HFFc6 (cell line): Measurements from ENCODE around the gene ZNF343. TPM values are rescaled to one million over a fixed set of nuclear protein-coding genes. Genes with fewer than 3 reads are reported as not detected.

Experiments
- DNase-seq: peaks from one replicate; pipeline ENCODE4 v3.0.0-alpha.2; 2018
- H3K27ac Mint-ChIP-seq: 2 replicates; pipeline ENCODE4 v1.8.0; 2020; ENCODE audit warnings: mild to moderate bottlenecking, mixed read lengths
- H3K27me3 Mint-ChIP-seq: 2 replicates; pipeline ENCODE4 v1.8.0; 2021; ENCODE audit warnings: mild to moderate bottlenecking, moderate library complexity, mixed read lengths; ENCODE audit not compliant: insufficient read depth
- H3K36me3 Mint-ChIP-seq: 2 replicates; pipeline ENCODE4 v1.8.0; 2021; ENCODE audit warnings: low read depth, mixed read lengths
- H3K4me1 Mint-ChIP-seq: 2 replicates; pipeline ENCODE4 v1.8.0; 2020; ENCODE audit warnings: low read depth, mixed read lengths
- H3K4me3 Mint-ChIP-seq: 2 replicates; pipeline ENCODE4 v1.8.0; 2020; ENCODE audit warnings: mild to moderate bottlenecking, moderate library complexity, mixed read lengths
- H3K9me3 Mint-ChIP-seq: 2 replicates; pipeline ENCODE4 v1.8.0; 2020; ENCODE audit warnings: mild to moderate bottlenecking, mixed read lengths
- CTCF ChIP-seq: fragments of 200-600 bp; sonication (generic); IDR thresholded peaks from 2 replicates; pipeline ENCODE4 v1.5.0; 2021; ENCODE audit warnings: antibody characterized with exemption, mild to moderate bottlenecking
- long read RNA-seq: library from polyadenylated mRNA; unstranded; transcript quantifications from one replicate; pipeline ENCODE4 v2.0.0, GENCODE V29; 2019
- total RNA-seq, 6 experiments: library from RNA; stranded (reverse); fragmentation: NEBNext Ultra II Directional; extraction: Animal tissue kit (Norgen Biotek cat#: 25700); gene quantifications; 2 replicates in 1 of 6; 3 replicates in 5 of 6; pipeline ENCODE4 v1.2.3, GENCODE V29; 2021

Gene ZNF343
- 1 to 10 TPM; 6.4 to 9.4 (median 8.8) TPM for total RNA-seq
- long read RNA-seq, partial matches to known transcripts: 0 of 4 reads
- long read RNA-seq, other reads (novel, unspliced or antisense): 1 of 4 reads

DNA sequence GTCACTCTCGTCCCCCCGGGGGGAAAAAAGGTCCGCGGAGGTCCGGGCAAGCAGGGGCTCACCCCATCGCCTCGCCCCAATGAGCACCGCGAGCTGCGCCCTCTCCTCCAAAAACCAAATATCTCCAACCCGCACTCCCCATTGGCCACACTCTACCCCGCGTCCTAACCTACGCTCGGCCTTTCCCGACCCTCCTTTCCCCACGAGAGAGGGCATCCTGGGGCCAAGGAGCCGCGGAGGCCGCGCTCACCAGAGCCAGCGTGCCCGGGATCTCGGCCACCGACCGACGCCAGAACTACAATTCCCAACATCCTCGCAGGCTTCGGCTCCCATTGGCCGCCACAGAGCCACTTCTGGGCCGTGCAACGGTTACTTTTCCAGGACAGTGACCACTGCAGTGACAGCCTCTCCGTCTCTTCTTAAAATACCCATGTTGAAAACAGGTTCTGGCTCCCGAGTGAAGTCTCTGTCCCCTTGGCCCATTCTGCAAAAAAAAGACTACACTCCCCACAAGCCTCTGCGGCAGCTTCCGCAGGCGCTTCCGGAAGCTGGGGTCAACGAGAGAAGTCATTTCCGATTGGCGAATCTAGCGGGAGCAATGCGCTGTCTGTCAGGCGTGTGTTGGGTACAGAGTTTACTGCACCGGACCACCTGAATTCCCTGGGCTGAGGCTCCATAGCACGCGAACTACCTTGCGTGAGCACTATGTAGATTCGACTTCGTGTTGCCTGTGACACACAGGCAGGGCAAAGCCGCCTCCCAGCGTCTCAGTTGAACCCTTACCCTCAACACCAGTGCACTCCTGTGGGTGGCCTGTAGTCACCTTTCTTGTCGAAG is at the start of gene ZNF343:
TSS of gene ZNF343 (minus strand) at position 285 of the 837 bp plus-strand sequence. CDS start 15,020 bp downstream, outside the sequence.
- TF ChIP-seq CTCF: 0 out of 2 replicates have a peak, but pooled peaks have one; percentile 13
- Mint-ChIP-seq H3K27ac (peak within 1 kb of the TSS; percentile 94), H3K27me3 (no peaks in the 10 kb centered on the region), H3K4me3 (peak within 1 kb of the TSS; percentile 99), H3K36me3 (peaks cover 8% of the 10 kb centered on the region; the same call in 1 of the 2 replicates), H3K9me3 (no peaks in the 10 kb centered on the region), H3K4me1 (peaks cover 11% of the 10 kb centered on the region)
- DNase-seq: peak; percentile 69

DNA sequence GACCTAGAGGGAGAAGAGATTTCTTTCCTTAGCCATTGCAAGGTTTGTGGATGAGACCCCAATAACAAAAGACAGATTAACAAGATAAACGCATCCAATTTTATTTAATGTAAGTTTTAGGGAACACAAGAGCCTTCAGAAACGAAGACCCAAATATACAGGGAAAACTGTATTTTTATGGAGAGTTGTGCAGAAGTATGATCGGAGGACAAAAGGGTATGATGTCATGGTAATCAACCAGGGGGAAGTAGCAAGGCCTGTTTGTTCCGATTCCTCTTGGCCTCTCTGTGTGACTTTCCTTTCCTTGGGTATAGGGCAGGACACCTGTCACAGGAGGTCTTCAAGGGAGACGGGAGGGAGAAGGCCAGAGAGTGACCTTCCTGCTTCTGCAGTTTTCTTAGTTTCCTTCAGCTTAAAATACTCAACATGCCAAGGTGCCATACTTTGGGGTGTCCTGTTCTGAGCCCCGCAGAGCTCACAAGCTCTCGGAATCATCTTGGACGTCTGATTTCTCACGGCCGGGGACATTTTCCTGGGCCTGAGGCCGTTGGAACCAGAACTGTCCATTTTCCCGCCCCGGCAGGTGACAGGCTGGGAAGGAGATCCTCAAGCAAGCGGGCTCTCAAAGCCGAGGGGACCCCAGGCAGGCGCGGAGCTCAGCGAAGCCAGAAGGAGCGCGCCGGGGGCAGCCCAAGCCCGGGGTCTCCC is 49.3 kb upstream of the ZNF343 start:
- Mint-ChIP-seq H3K4me3 (no peak overlapping the region), H3K4me1 (no peaks in the 10 kb centered on the region), H3K9me3 (no peaks in the 10 kb centered on the region), H3K27me3 (peaks cover 50% of the 10 kb centered on the region), H3K36me3 (no peaks in the 10 kb centered on the region), H3K27ac (no peak overlapping the region)
- no peak for DNase-seq
- no peak for TF ChIP-seq CTCF

DNA sequence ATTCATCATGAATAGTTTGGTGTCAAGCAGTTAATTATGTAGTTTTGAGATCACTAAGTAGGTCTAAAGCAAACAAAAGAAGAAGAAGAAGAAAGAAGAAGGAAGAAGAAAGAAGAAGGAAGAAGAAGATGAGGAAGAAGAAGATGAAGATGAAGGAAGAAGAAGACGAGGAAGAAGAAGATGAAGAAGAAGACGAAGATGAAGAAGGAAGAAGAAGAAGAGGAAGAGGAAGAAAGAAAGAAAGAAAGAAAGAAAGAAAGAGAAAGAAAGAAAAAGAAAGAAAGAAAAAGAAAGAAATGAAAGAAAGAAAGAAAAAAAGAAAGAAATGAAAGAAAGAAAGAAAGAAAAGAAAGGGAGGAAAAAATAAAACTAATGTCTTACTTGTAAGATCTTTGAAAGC is 36.9 kb upstream of the ZNF343 start:
- DNase-seq: no peak
- H3K27me3 Mint-ChIP-seq: peaks cover 36% of the 10 kb centered on the region
- no peak for TF ChIP-seq CTCF
- H3K36me3 Mint-ChIP-seq: no peaks in the 10 kb centered on the region
- no peaks in the 10 kb centered on the region for H3K9me3 Mint-ChIP-seq
- H3K27ac Mint-ChIP-seq: no peak overlapping the region
- H3K4me1 Mint-ChIP-seq: no peaks in the 10 kb centered on the region
- H3K4me3 Mint-ChIP-seq: no peak overlapping the region

- Mint-ChIP-seq H3K27ac (no peak overlapping the region), H3K9me3 (no peaks in the 10 kb centered on the region), H3K27me3 (peaks cover 37% of the 10 kb centered on the region), H3K36me3 (no peaks in the 10 kb centered on the region), H3K4me3 (no peak overlapping the region), H3K4me1 (no peaks in the 10 kb centered on the region)
- DNase-seq: no peak
- no peak for TF ChIP-seq CTCF
Measured at GRCh38 chr20:2544211-2544610, 35.5 kb upstream of the ZNF343 start.

DNA sequence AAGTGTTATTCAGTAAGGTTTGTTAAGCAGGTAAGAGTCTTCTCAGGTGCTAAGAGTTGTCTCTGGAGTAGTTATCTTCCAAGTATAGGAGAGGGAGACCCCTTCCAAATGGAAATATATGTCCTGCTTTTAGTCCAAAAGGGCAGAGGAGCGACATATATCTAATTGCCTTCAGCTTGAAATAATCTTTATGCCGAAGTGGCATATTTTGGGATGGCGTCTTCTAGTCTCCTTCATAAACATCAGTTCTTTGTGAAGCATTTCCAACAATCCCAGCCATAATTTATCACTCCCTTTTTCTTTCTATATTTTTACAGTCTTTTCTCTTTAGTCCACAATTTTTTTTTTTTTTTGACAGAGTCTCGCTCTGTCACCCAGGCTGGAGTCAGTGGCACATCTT is 33.6 kb upstream of the ZNF343 start:
- no peak for DNase-seq
- Mint-ChIP-seq H3K4me1 (no peaks in the 10 kb centered on the region), H3K9me3 (no peaks in the 10 kb centered on the region), H3K4me3 (no peak overlapping the region), H3K27me3 (peaks cover 47% of the 10 kb centered on the region), H3K27ac (no peak overlapping the region), H3K36me3 (no peaks in the 10 kb centered on the region; the same call in 1 of the 2 replicates)
- no peak for TF ChIP-seq CTCF
